Measurements from ENCODE around the gene IL27RA. TPM values are rescaled to one million over a fixed set of nuclear protein-coding genes. Genes with fewer than 3 reads are reported as not detected.

The IL27RA gene
- polyA plus RNA-seq, 1 donor from 2014 or later = 1.0 TPM

DNA sequence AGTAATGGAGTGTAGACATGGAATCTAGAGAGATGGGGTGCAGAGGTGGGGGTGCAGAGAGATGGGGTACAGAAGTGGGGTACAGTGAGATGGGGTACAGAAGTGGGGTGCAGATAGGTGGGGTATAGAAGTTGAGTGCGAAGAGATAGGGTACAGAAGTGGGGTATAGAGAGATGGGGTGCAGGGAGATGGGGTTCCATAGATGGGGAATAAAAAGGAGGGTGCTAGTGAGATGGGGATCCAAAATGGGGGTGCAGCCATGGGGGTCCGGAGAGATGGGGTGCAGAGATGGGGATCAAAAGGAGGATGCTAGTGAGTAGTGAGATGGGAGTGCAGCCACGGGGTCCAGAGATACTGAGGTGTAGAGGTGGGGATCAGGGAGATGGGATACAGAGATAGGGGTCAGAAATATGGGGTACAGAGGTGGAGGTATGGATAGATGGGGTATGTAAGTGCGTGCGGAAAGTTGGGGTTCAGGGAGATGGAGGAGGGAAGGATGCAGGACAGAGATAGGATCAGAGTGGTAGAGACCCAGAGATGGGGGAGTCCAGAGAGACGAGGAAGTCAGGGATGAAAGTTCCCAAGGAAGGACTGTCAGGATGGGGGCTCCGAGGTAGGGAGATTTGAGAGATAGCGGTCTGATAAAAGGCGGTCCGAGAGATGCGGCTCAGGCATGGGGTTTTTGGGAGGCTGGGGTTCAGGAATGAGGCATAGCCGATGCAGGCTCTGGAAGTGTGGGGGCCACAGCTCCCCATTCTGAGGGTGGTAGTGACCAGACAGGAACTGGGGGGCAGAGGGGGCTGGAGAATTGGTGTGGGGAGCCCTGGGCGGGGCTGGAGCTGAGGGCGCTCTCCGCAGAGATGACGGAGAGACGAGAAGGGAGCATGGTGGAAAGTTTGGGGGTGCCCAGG is 26.9 kb downstream of the IL27RA start (continued):
- TF ChIP-seq, protein P1, sequence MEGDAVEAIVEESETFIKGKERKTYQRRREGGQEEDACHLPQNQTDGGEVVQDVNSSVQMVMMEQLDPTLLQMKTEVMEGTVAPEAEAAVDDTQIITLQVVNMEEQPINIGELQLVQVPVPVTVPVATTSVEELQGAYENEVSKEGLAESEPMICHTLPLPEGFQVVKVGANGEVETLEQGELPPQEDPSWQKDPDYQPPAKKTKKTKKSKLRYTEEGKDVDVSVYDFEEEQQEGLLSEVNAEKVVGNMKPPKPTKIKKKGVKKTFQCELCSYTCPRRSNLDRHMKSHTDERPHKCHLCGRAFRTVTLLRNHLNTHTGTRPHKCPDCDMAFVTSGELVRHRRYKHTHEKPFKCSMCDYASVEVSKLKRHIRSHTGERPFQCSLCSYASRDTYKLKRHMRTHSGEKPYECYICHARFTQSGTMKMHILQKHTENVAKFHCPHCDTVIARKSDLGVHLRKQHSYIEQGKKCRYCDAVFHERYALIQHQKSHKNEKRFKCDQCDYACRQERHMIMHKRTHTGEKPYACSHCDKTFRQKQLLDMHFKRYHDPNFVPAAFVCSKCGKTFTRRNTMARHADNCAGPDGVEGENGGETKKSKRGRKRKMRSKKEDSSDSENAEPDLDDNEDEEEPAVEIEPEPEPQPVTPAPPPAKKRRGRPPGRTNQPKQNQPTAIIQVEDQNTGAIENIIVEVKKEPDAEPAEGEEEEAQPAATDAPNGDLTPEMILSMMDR (IDR thresholded peaks at IDR 0.05; ENCODE audit: poor library complexity, severe bottlenecking) = no peak
- TF ChIP-seq POLR2AphosphoS5 (IDR thresholded peaks at IDR 0.05) = no peak

DNA sequence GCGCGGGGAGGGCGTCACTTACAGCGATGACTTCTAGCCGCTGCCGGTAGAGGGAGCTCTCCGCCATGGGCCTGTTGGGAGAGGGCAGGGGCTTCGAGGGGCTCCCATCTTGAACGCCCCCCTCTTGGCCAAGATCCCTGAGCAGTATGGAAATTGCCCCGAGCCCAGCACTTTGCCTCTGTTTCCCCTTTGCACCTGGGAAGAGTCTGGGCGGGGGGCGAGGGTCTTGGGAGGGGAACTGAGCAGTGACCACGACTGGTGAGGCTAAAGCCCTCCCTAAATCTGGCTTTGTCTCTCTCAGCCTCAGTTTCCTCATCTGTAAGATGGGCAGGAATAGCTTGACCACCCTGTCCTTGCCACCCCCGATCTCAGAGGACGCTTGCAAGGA is 27.5 kb downstream of the IL27RA start:
- no peaks in the 10 kb centered on the region for H4K20me1 ChIP-seq (ENCODE audit: insufficient read depth)
- H3K4me3 ChIP-seq (ENCODE audit: low read length) = no peak overlapping the region
- no peak overlapping the region for H2AFZ ChIP-seq (ENCODE audit: low read depth, low read length)
- no peak overlapping the region for H3K9ac ChIP-seq (ENCODE audit: low read length)
- no peaks in the 10 kb centered on the region for H3K9me3 ChIP-seq (ENCODE audit: low read length)
- no peak overlapping the region for H3K27ac ChIP-seq (ENCODE audit: low read length)
- no peaks in the 10 kb centered on the region for H3K9me2 ChIP-seq (ENCODE audit: insufficient read depth, low read length)
- TF ChIP-seq MXI1 (conservative IDR thresholded peaks at IDR 0.05; ENCODE audit: poor library complexity, severe bottlenecking) (no peak), POLR2AphosphoS5 (IDR thresholded peaks at IDR 0.05) (no peak)
- TF ChIP-seq, protein P2, sequence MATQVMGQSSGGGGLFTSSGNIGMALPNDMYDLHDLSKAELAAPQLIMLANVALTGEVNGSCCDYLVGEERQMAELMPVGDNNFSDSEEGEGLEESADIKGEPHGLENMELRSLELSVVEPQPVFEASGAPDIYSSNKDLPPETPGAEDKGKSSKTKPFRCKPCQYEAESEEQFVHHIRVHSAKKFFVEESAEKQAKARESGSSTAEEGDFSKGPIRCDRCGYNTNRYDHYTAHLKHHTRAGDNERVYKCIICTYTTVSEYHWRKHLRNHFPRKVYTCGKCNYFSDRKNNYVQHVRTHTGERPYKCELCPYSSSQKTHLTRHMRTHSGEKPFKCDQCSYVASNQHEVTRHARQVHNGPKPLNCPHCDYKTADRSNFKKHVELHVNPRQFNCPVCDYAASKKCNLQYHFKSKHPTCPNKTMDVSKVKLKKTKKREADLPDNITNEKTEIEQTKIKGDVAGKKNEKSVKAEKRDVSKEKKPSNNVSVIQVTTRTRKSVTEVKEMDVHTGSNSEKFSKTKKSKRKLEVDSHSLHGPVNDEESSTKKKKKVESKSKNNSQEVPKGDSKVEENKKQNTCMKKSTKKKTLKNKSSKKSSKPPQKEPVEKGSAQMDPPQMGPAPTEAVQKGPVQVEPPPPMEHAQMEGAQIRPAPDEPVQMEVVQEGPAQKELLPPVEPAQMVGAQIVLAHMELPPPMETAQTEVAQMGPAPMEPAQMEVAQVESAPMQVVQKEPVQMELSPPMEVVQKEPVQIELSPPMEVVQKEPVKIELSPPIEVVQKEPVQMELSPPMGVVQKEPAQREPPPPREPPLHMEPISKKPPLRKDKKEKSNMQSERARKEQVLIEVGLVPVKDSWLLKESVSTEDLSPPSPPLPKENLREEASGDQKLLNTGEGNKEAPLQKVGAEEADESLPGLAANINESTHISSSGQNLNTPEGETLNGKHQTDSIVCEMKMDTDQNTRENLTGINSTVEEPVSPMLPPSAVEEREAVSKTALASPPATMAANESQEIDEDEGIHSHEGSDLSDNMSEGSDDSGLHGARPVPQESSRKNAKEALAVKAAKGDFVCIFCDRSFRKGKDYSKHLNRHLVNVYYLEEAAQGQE (IDR thresholded peaks at IDR 0.05; ENCODE audit: borderline replicate concordance) = no peak
- TF ChIP-seq, protein P1 (IDR thresholded peaks at IDR 0.05; ENCODE audit: poor library complexity, severe bottlenecking) = peak; percentile 33
- H3K4me2 ChIP-seq (ENCODE audit: low read length) = no peak overlapping the region
- H3F3A ChIP-seq (ENCODE audit: insufficient read depth, low read length, poor library complexity, severe bottlenecking) = no peaks in the 10 kb centered on the region
- peaks cover 18% of the 10 kb centered on the region for H3K27me3 ChIP-seq (ENCODE audit: insufficient read depth, low read depth, low read length)
- no peaks in the 10 kb centered on the region for H3K79me2 ChIP-seq (replicated peaks; ENCODE audit: insufficient read depth, low read length)
- H3K36me3 ChIP-seq (ENCODE audit: insufficient read depth, low read length) = no peaks in the 10 kb centered on the region

DNA sequence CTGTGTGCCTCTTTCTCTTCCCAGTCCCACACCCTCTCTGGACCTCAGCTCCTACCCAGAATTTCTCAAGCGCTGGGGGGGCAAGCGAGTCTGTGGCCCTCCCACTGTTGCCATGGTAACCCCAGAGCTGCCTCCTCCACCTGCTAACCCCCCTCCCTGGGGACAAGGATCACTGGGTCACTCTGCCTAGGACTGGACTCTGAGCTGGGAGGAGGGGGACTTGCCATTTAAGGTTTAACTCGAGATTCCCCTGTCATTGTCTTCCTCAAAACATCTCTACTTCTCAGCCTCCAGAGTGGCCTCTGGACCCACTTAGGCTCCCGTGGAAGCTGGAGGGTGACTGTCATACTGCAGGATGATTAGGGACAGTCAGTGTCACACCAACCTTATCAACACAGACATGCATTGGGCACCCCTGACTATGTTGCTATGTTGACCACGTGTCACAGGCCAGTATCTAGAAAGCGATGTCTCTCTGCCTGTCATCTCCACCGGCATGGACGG is 28.1 kb downstream of the IL27RA start:
- Histone ChIP-seq H3K36me3 (ENCODE audit: insufficient read depth, low read length) (no peaks in the 10 kb centered on the region), H3K27ac (ENCODE audit: low read length) (no peak overlapping the region), H2AFZ (ENCODE audit: low read depth, low read length) (no peak overlapping the region), H3K9me3 (ENCODE audit: low read length) (no peaks in the 10 kb centered on the region), H3K79me2 (replicated peaks; ENCODE audit: insufficient read depth, low read length) (no peaks in the 10 kb centered on the region), H3F3A (ENCODE audit: insufficient read depth, low read length, poor library complexity, severe bottlenecking) (no peaks in the 10 kb centered on the region), H3K27me3 (ENCODE audit: insufficient read depth, low read depth, low read length) (peaks cover 18% of the 10 kb centered on the region), H3K9me2 (ENCODE audit: insufficient read depth, low read length) (no peaks in the 10 kb centered on the region), H3K4me2 (ENCODE audit: low read length) (no peak overlapping the region), H4K20me1 (ENCODE audit: insufficient read depth) (no peaks in the 10 kb centered on the region), H3K9ac (ENCODE audit: low read length) (no peak overlapping the region), H3K4me3 (ENCODE audit: low read length) (no peak overlapping the region)
- TF ChIP-seq RAD21 (conservative IDR thresholded peaks at IDR 0.05) (no peak), POLR2AphosphoS5 (IDR thresholded peaks at IDR 0.05) (no peak), MXI1 (conservative IDR thresholded peaks at IDR 0.05; ENCODE audit: poor library complexity, severe bottlenecking) (no peak), EZH2 (IDR thresholded peaks at IDR 0.05; ENCODE audit: borderline replicate concordance, insufficient read depth, low read length, poor library complexity, severe bottlenecking) (no peak), SMC3 (conservative IDR thresholded peaks at IDR 0.05; ENCODE audit: poor library complexity) (no peak), EP300 (conservative IDR thresholded peaks at IDR 0.05; ENCODE audit: poor library complexity, severe bottlenecking) (no peak), TAF1 (IDR thresholded peaks at IDR 0.05; ENCODE audit: low read depth) (no peak)
- TF ChIP-seq, protein P2 (IDR thresholded peaks at IDR 0.05; ENCODE audit: borderline replicate concordance) = no peak
